GM03348 (cell line): Measurements from ENCODE around the gene CTAG1B.
"Not testable (repeated sequence)": the region's sequence is repeated elsewhere in the genome, so short reads cannot be mapped to it uniquely, and the experiment has no call there.

ENCODE experiments used
- DNase-seq: peaks from one replicate; pipeline ENCODE4 v3.0.0; 2012; ENCODE audit warnings: low spot score

CTAG1B gene

GRCh38 chrX:154619182-154619581 lies at the start of gene CTAG1B:
TSS of gene CTAG1B (minus strand) at chrX:154619282. CDS start at chrX:154619218, 64 bp downstream.
- DNase-seq: not testable (repeated sequence)

GRCh38 chrX:154661899-154662298 lies 42.8 kb upstream of the CTAG1B start:
- no peak for DNase-seq

GRCh38 chrX:154661170-154661569 lies 42.1 kb upstream of the CTAG1B start:
- DNase-seq: no peak

GRCh38 chrX:154660541-154660940 lies 41.5 kb upstream of the CTAG1B start:
- no peak for DNase-seq

- DNase-seq: no peak
Measured at GRCh38 chrX:154658957-154659356, 39.9 kb upstream of the CTAG1B start.

GRCh38 chrX:154658187-154658586 lies 39.1 kb upstream of the CTAG1B start:
- DNase-seq: no peak

- DNase-seq: no peak
Measured at GRCh38 chrX:154657226-154657805, 38.2 kb upstream of the CTAG1B start.

- no peak for DNase-seq
Measured at GRCh38 chrX:154655786-154656185, 36.7 kb upstream of the CTAG1B start.

GRCh38 chrX:154655346-154655745 lies 36.3 kb upstream of the CTAG1B start:
- no peak for DNase-seq

GRCh38 chrX:154654925-154655324 lies 35.8 kb upstream of the CTAG1B start:
- no peak for DNase-seq

GRCh38 chrX:154654372-154654771 lies 35.3 kb upstream of the CTAG1B start:
- DNase-seq: no peak

GRCh38 chrX:154653413-154653812 lies 34.3 kb upstream of the CTAG1B start, which contains the start of gene CTAG2:
TSS of gene CTAG2 (minus strand) at chrX:154653579. CDS start at chrX:154653515, 64 bp downstream.
- DNase-seq: not testable (repeated sequence)

GRCh38 chrX:154653048-154653401 lies 33.9 kb upstream of the CTAG1B start:
- DNase-seq: no peak

GRCh38 chrX:154652311-154653047 lies 33.4 kb upstream of the CTAG1B start:
- no peak for DNase-seq

- no peak for DNase-seq
Measured at GRCh38 chrX:154650221-154650510, 31.1 kb upstream of the CTAG1B start.

GRCh38 chrX:154649503-154650220 lies 30.6 kb upstream of the CTAG1B start:
- no peak for DNase-seq

GRCh38 chrX:154648931-154649330 lies 29.8 kb upstream of the CTAG1B start:
- DNase-seq: no peak

GRCh38 chrX:154645745-154646378 lies 26.8 kb upstream of the CTAG1B start:
- not testable (repeated sequence) for DNase-seq

- DNase-seq: not testable (repeated sequence)
Measured at GRCh38 chrX:154643708-154644107, 24.6 kb upstream of the CTAG1B start.

- not testable (repeated sequence) for DNase-seq
Measured at GRCh38 chrX:154641740-154642139, 22.7 kb upstream of the CTAG1B start.

- DNase-seq: not testable (repeated sequence)
Measured at GRCh38 chrX:154633661-154634060, 14.6 kb upstream of the CTAG1B start.

- DNase-seq: not testable (repeated sequence)
Measured at GRCh38 chrX:154630949-154631348, 11.9 kb upstream of the CTAG1B start.

GRCh38 chrX:154628960-154629359 lies 9.9 kb upstream of the CTAG1B start:
- DNase-seq: not testable (repeated sequence)
